Stimulated activated CD4-positive, alpha-beta T cell treated with anti-CD3 and anti-CD28 coated beads, Interleukin-15, amount 100 ng/mL, for 1 hour (primary cell): ENCODE results near the gene TMEM175.
"Not testable (repeated sequence)": the region's sequence is repeated elsewhere in the genome, so short reads cannot be mapped to it uniquely, and the experiment has no call there.

ENCODE experiments used
- DNase-seq, 2 donors: peaks; one replicate each; pipeline ENCODE4 v3.0.0-alpha.2; 2020; ENCODE audit warnings: low read depth in 1 of 2, low spot score in 1 of 2

The TMEM175 gene

GRCh38 chr4:915041-915474 is 17.2 kb upstream of the TMEM175 start:
- DNase-seq: no peak

GRCh38 chr4:915595-915994 is 16.7 kb upstream of the TMEM175 start:
- DNase-seq: no peak

- DNase-seq: no peak
These were observed 14.8 kb upstream of the TMEM175 start for GRCh38 chr4:917466-917865.

- no peak for DNase-seq
These were observed 14.3 kb upstream of the TMEM175 start for GRCh38 chr4:917992-918391.

GRCh38 chr4:918591-918990 is 13.7 kb upstream of the TMEM175 start:
- DNase-seq: not testable (repeated sequence)

GRCh38 chr4:919004-919680 is 13.1 kb upstream of the TMEM175 start:
- not testable (repeated sequence) for DNase-seq

GRCh38 chr4:921830-922331 is 10.4 kb upstream of the TMEM175 start:
- no peak for DNase-seq

GRCh38 chr4:924107-925096 is 7.9 kb upstream of the TMEM175 start:
- no peak for DNase-seq

GRCh38 chr4:925171-925570 is 7.1 kb upstream of the TMEM175 start:
- no peak for DNase-seq

- no peak for DNase-seq
These were observed 6.3 kb upstream of the TMEM175 start for GRCh38 chr4:925771-926500.

GRCh38 chr4:926538-926937 is 5.7 kb upstream of the TMEM175 start:
- DNase-seq: no peak

- DNase-seq: not testable (repeated sequence)
These were observed 4.7 kb upstream of the TMEM175 start for GRCh38 chr4:927566-927965.

GRCh38 chr4:929096-929765 is 3.0 kb upstream of the TMEM175 start:
- no peak for DNase-seq

- no peak for DNase-seq
These were observed 2.2 kb upstream of the TMEM175 start for GRCh38 chr4:930028-930551.

- no peak for DNase-seq
These were observed 1.4 kb upstream of the TMEM175 start for GRCh38 chr4:930827-931193.

- DNase-seq: no peak
These were observed 883 bp upstream of the TMEM175 start for GRCh38 chr4:931194-931959.

GRCh38 chr4:932713-933070 is 432 bp downstream of the TMEM175 start:
- no peak for DNase-seq

- DNase-seq: not testable (repeated sequence)
These were observed 7.2 kb downstream of the TMEM175 start for GRCh38 chr4:939508-939907.

- no peak for DNase-seq
These were observed 13.2 kb downstream of the TMEM175 start for GRCh38 chr4:945274-946102.
